HepG2 (cell line): ENCODE results near the gene RING1. TPM values are rescaled to one million over a fixed set of nuclear protein-coding genes. Genes with fewer than 3 reads are reported as not detected.
A peak's percentile ranks its signal among the peaks of the same experiment; 100 is the strongest.

Experiments
- GTF2F1 ChIP-seq: fragments of 150-350 bp; IDR thresholded peaks from 2 replicates; pipeline ENCODE4 v1.6.1; 2014; ENCODE audit warnings: low read length
- GTF3A ChIP-seq: sonication (generic); formaldehyde crosslinking; conservative IDR thresholded peaks from 2 replicates; pipeline ENCODE4 v1.4.0; 2020; ENCODE audit warnings: mild to moderate bottlenecking, missing genetic modification reagents
- GZF1 ChIP-seq: sonication (generic); formaldehyde crosslinking; IDR thresholded peaks from 2 replicates; pipeline ENCODE4 v1.5.1; 2020; ENCODE audit warnings: mild to moderate bottlenecking, missing genetic modification reagents
- HNRNPL ChIP-seq: fragments of 200-400 bp; formaldehyde crosslinking; IDR thresholded peaks from 2 replicates; pipeline ENCODE4 v1.6.1; 2017; ENCODE audit warnings: mild to moderate bottlenecking, low read depth, low read length
- MED8 ChIP-seq: sonication (generic); formaldehyde crosslinking; IDR thresholded peaks from 2 replicates; pipeline ENCODE4 v1.8.1; 2023; ENCODE audit warnings: mild to moderate bottlenecking, missing genetic modification reagents; ENCODE audit not compliant: insufficient replicate concordance
- RBAK ChIP-seq: sonication (generic); formaldehyde crosslinking; IDR thresholded peaks from 2 replicates; pipeline ENCODE4 v1.5.1; 2020; ENCODE audit warnings: mild to moderate bottlenecking, missing genetic modification reagents
- SIX1 ChIP-seq: sonication (generic); formaldehyde crosslinking; IDR thresholded peaks from 2 replicates; pipeline ENCODE4 v1.4.0; 2020; ENCODE audit warnings: missing genetic modification reagents, borderline replicate concordance
- ZNF17 ChIP-seq: sonication (generic); formaldehyde crosslinking; IDR thresholded peaks from 2 replicates; pipeline ENCODE4 v1.5.0; 2020; ENCODE audit warnings: mild to moderate bottlenecking, missing genetic modification reagents
- ZNF235 ChIP-seq: sonication (generic); formaldehyde crosslinking; IDR thresholded peaks from 2 replicates; pipeline ENCODE4 v1.8.1; 2023; ENCODE audit warnings: mild to moderate bottlenecking, missing genetic modification reagents, borderline replicate concordance
- ZNF343 ChIP-seq: sonication (generic); formaldehyde crosslinking; IDR thresholded peaks from 2 replicates; pipeline ENCODE4 v1.4.0; 2020; ENCODE audit warnings: mild to moderate bottlenecking, missing genetic modification reagents
- ZNF44 ChIP-seq: sonication (generic); formaldehyde crosslinking; IDR thresholded peaks from 2 replicates; pipeline ENCODE4 v1.5.1; 2020; ENCODE audit warnings: mild to moderate bottlenecking, missing genetic modification reagents
- ZNF713 ChIP-seq: sonication (generic); formaldehyde crosslinking; IDR thresholded peaks from 2 replicates; pipeline ENCODE4 v1.4.0; 2020; ENCODE audit warnings: mild to moderate bottlenecking, missing genetic modification reagents
- ZSCAN29 ChIP-seq: sonication (generic); formaldehyde crosslinking; conservative IDR thresholded peaks from 2 replicates; pipeline ENCODE4 v1.4.0; 2020; ENCODE audit warnings: mild to moderate bottlenecking, missing genetic modification reagents
- ZZZ3 ChIP-seq: sonication (generic); formaldehyde crosslinking; IDR thresholded peaks from 2 replicates; pipeline ENCODE4 v1.4.0; 2020; ENCODE audit warnings: missing genetic modification reagents, mild to moderate bottlenecking, borderline replicate concordance
- polyA plus RNA-seq, 8 experiments: library from polyadenylated mRNA; depleted of rRNA in 3 of 8; stranded (reverse) in 7 of 8; unstranded in 1 of 8; fragments of >200 nt; fragmentation: Illumina TruSeq in 4 of 8; extraction: Trizol in 4 of 8; gene quantifications; 2 replicates each; pipeline versions ENCODE4 v1.2.1 to v1.2.3, GENCODE V29; 2011 to 2016; ENCODE audit warnings: low read depth in 4 of 8, missing spikeins in 1 of 8, mixed read lengths in 1 of 8; ENCODE audit not compliant: insufficient read depth in 1 of 8
- total RNA-seq, 5 experiments: library from RNA; depleted of rRNA; stranded (reverse); fragments of >200 nt; fragmentation: Illumina TruSeq; extraction: Trizol; gene quantifications; 2 replicates each; pipeline ENCODE4 v1.2.3, GENCODE V29; 2016; ENCODE audit warnings: low read depth in 1 of 5
- TF ChIP-seq, protein P1 (sequence below): sonication (generic); formaldehyde crosslinking; IDR thresholded peaks from 2 replicates; pipeline ENCODE4 v1.4.0; 2020; ENCODE audit warnings: missing genetic modification reagents
- TF ChIP-seq, protein P2 (sequence below): sonication (generic); formaldehyde crosslinking; IDR thresholded peaks from 2 replicates; pipeline ENCODE4; 2020; ENCODE audit warnings: missing genetic modification reagents, mild to moderate bottlenecking, borderline replicate concordance
- TF ChIP-seq, protein P3 (sequence below): sonication (generic); formaldehyde crosslinking; IDR thresholded peaks from 2 replicates; pipeline ENCODE4 v1.5.0; 2020; ENCODE audit warnings: mild to moderate bottlenecking, missing genetic modification reagents, borderline replicate concordance
- TF ChIP-seq, protein P4 (sequence below): sonication (generic); formaldehyde crosslinking; IDR thresholded peaks from 2 replicates; pipeline ENCODE4 v1.5.0; 2020; ENCODE audit warnings: missing genetic modification reagents, mild to moderate bottlenecking, borderline replicate concordance

Gene RING1
- total and polyA plus RNA-seq, 2 of the 13 experiments (the other 11 are each of a cell fraction or from before 2014, with no cell fraction given), result 23.9 to 33.6 TPM

DNA sequence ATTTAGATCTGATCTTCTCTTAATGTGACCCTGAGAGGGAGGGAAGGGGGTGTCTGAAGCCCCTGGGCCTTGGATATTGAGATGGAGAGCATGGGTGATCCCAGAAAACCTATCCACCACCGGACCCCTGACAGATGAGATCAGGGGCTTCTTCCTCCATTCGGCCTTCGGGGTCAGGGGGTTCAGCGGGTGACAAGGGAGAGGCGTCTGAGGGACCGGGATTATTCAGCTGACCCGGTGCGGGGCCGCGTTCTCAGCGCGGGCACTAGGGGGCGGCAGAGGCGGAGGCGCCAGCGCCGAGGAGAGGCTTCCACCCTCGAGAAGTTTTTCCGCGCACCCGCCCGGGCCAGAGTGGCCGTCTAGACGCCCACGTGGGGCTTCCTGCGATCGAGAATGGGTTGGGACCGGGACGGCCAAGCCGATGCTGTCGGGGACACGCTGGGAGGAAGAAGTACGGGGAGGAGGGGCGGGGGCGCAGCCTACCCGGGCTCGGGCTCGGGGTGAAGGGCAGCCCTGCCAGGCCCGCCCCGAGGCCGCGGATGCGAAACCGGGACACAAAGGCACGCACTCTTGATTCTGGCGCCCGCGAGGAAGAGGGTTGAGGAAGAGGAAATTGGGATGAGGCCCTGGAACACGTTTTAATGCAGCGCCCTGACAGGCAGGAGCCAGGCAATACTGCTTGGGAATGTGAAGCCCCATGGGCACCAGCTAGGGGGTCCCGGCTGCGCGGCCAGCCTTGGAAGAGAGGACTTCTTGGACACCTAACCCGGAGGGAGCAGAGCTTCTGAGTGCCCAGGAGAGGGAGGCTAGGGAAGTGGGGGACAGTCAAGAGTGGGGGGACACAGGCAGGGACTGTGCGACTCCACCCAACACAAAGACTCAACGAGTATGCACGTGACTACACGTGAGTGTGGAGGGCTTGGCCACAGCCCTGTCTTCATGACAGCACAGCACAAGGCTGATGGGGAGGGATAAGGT lies 46.7 kb upstream of the RING1 start (continued):
- TF ChIP-seq ZZZ3 (no peak), ZNF235 (CRISPR knock-in tag) (0 out of 2 replicates have a peak, but pooled peaks have one; percentile 51), ZNF44 (CRISPR knock-in tag) (no peak), GZF1 (CRISPR knock-in tag) (no peak), SIX1 (CRISPR knock-in tag) (no peak), ZNF343 (no peak), ZNF17 (no peak), GTF2F1 (no peak), HNRNPL (0 out of 2 replicates have a peak, but pooled peaks have one; percentile 59), ZSCAN29 (CRISPR knock-in tag) (peak; percentile 90; the same call in 1 of the 2 replicates), GTF3A (CRISPR knock-in tag) (no peak), ZNF713 (CRISPR knock-in tag) (no peak), RBAK (CRISPR knock-in tag) (no peak), MED8 (CRISPR knock-in tag) (no peak)
- TF ChIP-seq, protein P1, sequence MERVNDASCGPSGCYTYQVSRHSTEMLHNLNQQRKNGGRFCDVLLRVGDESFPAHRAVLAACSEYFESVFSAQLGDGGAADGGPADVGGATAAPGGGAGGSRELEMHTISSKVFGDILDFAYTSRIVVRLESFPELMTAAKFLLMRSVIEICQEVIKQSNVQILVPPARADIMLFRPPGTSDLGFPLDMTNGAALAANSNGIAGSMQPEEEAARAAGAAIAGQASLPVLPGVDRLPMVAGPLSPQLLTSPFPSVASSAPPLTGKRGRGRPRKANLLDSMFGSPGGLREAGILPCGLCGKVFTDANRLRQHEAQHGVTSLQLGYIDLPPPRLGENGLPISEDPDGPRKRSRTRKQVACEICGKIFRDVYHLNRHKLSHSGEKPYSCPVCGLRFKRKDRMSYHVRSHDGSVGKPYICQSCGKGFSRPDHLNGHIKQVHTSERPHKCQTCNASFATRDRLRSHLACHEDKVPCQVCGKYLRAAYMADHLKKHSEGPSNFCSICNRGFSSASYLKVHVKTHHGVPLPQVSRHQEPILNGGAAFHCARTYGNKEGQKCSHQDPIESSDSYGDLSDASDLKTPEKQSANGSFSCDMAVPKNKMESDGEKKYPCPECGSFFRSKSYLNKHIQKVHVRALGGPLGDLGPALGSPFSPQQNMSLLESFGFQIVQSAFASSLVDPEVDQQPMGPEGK, result peak; percentile 38; the same call in 1 of the 2 replicates
- TF ChIP-seq, protein P2, sequence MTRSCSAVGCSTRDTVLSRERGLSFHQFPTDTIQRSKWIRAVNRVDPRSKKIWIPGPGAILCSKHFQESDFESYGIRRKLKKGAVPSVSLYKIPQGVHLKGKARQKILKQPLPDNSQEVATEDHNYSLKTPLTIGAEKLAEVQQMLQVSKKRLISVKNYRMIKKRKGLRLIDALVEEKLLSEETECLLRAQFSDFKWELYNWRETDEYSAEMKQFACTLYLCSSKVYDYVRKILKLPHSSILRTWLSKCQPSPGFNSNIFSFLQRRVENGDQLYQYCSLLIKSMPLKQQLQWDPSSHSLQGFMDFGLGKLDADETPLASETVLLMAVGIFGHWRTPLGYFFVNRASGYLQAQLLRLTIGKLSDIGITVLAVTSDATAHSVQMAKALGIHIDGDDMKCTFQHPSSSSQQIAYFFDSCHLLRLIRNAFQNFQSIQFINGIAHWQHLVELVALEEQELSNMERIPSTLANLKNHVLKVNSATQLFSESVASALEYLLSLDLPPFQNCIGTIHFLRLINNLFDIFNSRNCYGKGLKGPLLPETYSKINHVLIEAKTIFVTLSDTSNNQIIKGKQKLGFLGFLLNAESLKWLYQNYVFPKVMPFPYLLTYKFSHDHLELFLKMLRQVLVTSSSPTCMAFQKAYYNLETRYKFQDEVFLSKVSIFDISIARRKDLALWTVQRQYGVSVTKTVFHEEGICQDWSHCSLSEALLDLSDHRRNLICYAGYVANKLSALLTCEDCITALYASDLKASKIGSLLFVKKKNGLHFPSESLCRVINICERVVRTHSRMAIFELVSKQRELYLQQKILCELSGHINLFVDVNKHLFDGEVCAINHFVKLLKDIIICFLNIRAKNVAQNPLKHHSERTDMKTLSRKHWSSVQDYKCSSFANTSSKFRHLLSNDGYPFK (CRISPR knock-in tag), result 0 out of 2 replicates have a peak, but pooled peaks have one; percentile 52
- TF ChIP-seq, protein P3, sequence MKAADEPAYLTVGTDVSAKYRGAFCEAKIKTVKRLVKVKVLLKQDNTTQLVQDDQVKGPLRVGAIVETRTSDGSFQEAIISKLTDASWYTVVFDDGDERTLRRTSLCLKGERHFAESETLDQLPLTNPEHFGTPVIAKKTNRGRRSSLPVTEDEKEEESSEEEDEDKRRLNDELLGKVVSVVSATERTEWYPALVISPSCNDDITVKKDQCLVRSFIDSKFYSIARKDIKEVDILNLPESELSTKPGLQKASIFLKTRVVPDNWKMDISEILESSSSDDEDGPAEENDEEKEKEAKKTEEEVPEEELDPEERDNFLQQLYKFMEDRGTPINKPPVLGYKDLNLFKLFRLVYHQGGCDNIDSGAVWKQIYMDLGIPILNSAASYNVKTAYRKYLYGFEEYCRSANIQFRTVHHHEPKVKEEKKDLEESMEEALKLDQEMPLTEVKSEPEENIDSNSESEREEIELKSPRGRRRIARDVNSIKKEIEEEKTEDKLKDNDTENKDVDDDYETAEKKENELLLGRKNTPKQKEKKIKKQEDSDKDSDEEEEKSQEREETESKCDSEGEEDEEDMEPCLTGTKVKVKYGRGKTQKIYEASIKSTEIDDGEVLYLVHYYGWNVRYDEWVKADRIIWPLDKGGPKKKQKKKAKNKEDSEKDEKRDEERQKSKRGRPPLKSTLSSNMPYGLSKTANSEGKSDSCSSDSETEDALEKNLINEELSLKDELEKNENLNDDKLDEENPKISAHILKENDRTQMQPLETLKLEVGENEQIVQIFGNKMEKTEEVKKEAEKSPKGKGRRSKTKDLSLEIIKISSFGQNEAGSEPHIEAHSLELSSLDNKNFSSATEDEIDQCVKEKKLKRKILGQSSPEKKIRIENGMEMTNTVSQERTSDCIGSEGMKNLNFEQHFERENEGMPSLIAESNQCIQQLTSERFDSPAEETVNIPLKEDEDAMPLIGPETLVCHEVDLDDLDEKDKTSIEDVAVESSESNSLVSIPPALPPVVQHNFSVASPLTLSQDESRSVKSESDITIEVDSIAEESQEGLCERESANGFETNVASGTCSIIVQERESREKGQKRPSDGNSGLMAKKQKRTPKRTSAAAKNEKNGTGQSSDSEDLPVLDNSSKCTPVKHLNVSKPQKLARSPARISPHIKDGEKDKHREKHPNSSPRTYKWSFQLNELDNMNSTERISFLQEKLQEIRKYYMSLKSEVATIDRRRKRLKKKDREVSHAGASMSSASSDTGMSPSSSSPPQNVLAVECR (CRISPR knock-in tag), result peak; percentile 61
- TF ChIP-seq, protein P4, sequence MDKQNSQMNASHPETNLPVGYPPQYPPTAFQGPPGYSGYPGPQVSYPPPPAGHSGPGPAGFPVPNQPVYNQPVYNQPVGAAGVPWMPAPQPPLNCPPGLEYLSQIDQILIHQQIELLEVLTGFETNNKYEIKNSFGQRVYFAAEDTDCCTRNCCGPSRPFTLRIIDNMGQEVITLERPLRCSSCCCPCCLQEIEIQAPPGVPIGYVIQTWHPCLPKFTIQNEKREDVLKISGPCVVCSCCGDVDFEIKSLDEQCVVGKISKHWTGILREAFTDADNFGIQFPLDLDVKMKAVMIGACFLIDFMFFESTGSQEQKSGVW, result no peak
